ENCODE results near the gene C3orf70. TPM values are rescaled to one million over a fixed set of nuclear protein-coding genes. Genes with fewer than 3 reads are reported as not detected.

C3orf70 gene
- total and polyA plus RNA-seq, 9 donors: 3.5 to 17.7 (median 7.6) TPM

- no peak for DNase-seq
- H3K36me3 ChIP-seq: no peaks in the 10 kb centered on the region
- intact Hi-C loops (cut with DNase I): loop anchor here in 1 of 4 donors (10.0 kb wide), 1 partner anchor 104 kb away; no protein-coding TSS in a partner anchor
Observed at GRCh38 chr3:185070491-185071286, 82.2 kb downstream of the C3orf70 start.

GRCh38 chr3:185069037-185070030 lies 83.5 kb downstream of the C3orf70 start:
- Histone ChIP-seq H3K4me1 (ENCODE audit: insufficient read depth) (no peaks in the 10 kb centered on the region), H3K9me3 (no peaks in the 10 kb centered on the region), H3K4me3 (no peak overlapping the region), H3K27ac (no peak overlapping the region), H3K27me3 (no peaks in the 10 kb centered on the region), H3K36me3 (no peaks in the 10 kb centered on the region)
- WGBS, 3 donors: 71 to 78% (median 73%) methylated on average over 27 to 28 of the region's 28 CpGs
- no peak for DNase-seq
- intact Hi-C loops (cut with DNase I): loop anchor here in 1 of 4 donors (10.0 kb wide), 1 partner anchor 105 kb away; no protein-coding TSS in a partner anchor
- no peak for TF ChIP-seq EP300 (IDR thresholded peaks at IDR 0.05)

More at GRCh38 chr3:185070491-185071286, 82.2 kb downstream of the C3orf70 start:
- 73 to 79% (median 74%) methylated on average over 22 of the region's 22 CpGs for WGBS, 3 donors
- H3K27me3 ChIP-seq: no peaks in the 10 kb centered on the region
- no peak overlapping the region for H3K4me3 ChIP-seq
- no peak for TF ChIP-seq CTCF (IDR thresholded peaks at IDR 0.05)
- no peak for TF ChIP-seq EP300 (IDR thresholded peaks at IDR 0.05)
- no peak for TF ChIP-seq POLR2A (IDR thresholded peaks at IDR 0.05)
- H3K4me1 ChIP-seq (ENCODE audit: insufficient read depth): no peaks in the 10 kb centered on the region
- H3K27ac ChIP-seq: no peak overlapping the region
- no peaks in the 10 kb centered on the region for H3K9me3 ChIP-seq

- intact Hi-C loops (cut with DNase I): no loop called here
Observed at GRCh38 chr3:185067173-185067572, 85.7 kb downstream of the C3orf70 start.

GRCh38 chr3:185066251-185066650 lies 86.6 kb downstream of the C3orf70 start:
- intact Hi-C loops (cut with DNase I): no loop called here
- Histone ChIP-seq H3K27ac (no peak overlapping the region), H3K27me3 (no peaks in the 10 kb centered on the region), H3K36me3 (no peaks in the 10 kb centered on the region), H3K4me1 (ENCODE audit: insufficient read depth) (no peaks in the 10 kb centered on the region), H3K9me3 (no peaks in the 10 kb centered on the region), H3K4me3 (no peak overlapping the region)
- TF ChIP-seq CTCF (IDR thresholded peaks at IDR 0.05) (no peak), POLR2A (IDR thresholded peaks at IDR 0.05) (no peak), EP300 (IDR thresholded peaks at IDR 0.05) (no peak)
- 90 to 93% (median 93%) methylated on average over 4 of the region's 4 CpGs for WGBS, 3 donors
- DNase-seq: no peak

More at GRCh38 chr3:185067173-185067572, 85.7 kb downstream of the C3orf70 start:
- DNase-seq: no peak
- Histone ChIP-seq H3K36me3 (no peaks in the 10 kb centered on the region), H3K4me1 (ENCODE audit: insufficient read depth) (no peaks in the 10 kb centered on the region), H3K4me3 (no peak overlapping the region), H3K27ac (no peak overlapping the region), H3K9me3 (no peaks in the 10 kb centered on the region), H3K27me3 (no peaks in the 10 kb centered on the region)
- no peak for TF ChIP-seq CTCF (IDR thresholded peaks at IDR 0.05)
- TF ChIP-seq POLR2A (IDR thresholded peaks at IDR 0.05): no peak
- no peak for TF ChIP-seq EP300 (IDR thresholded peaks at IDR 0.05)
- 92 to 96% (median 92%) methylated on average over 11 of the region's 11 CpGs for WGBS, 3 donors
